Left lung (tissue), 10 donors: ENCODE results near the gene RSBN1L. TPM values are rescaled to one million over a fixed set of nuclear protein-coding genes. Genes with fewer than 3 reads are reported as not detected.

Source experiments
- ATAC-seq: fragments of 200-7000 bp; cut with Tn5 transposase; one replicate; pipeline ENCODE4 v1.9.1; 2020; ENCODE audit warnings: moderate library complexity
- DNase-seq, 4 donors: peaks; one replicate each; pipeline ENCODE4 v3.0.0-alpha.2; 2013 to 2020
- H3K27ac ChIP-seq, 2 donors: fragments of 200-600 bp; sonication (generic) in 1 of 2; one replicate each; pipeline versions ENCODE4 v1.5.0 to v1.8.0; 2020 to 2021
- H3K27me3 ChIP-seq, 2 donors: fragments of 200-600 bp; sonication (generic) in 1 of 2; one replicate each; pipeline versions ENCODE4 v1.5.0 to v1.8.0; 2020 to 2021
- H3K36me3 ChIP-seq, 2 donors: fragments of 200-600 bp; sonication (generic) in 1 of 2; one replicate each; pipeline versions ENCODE4 v1.5.0 to v1.8.0; 2020 to 2021
- H3K4me1 ChIP-seq, 2 donors: fragments of 200-600 bp; one replicate each; pipeline ENCODE4 v1.8.0; 2021
- H3K4me3 ChIP-seq, 2 donors: fragments of 200-600 bp; sonication (generic) in 1 of 2; one replicate each; pipeline versions ENCODE4 v1.5.0 to v1.8.0; 2020 to 2021; ENCODE audit warnings: mild to moderate bottlenecking in 1 of 2
- H3K9me3 ChIP-seq, 2 donors: fragments of 200-600 bp; sonication (generic) in 1 of 2; one replicate each; pipeline versions ENCODE4 v1.5.0 to v1.8.0; 2020 to 2021
- intact Hi-C, 2 donors: fragments of 100-400 bp; cut with DNase I; formaldehyde crosslinking; loops; one replicate each; pipeline versions ENCODE4 v1.11.2 to v1.14.2; 2022
- polyA plus RNA-seq, 6 donors: library from polyadenylated mRNA; unstranded; fragments of 120-200 nt; gene quantifications; one replicate each; pipeline ENCODE4 v1.2.1, GENCODE V29; 2013; ENCODE audit not compliant: insufficient read length in 6 of 6
- total RNA-seq, 2 donors: library from RNA; stranded (reverse); fragmentation: NEBNext Ultra II Directional; extraction: Animal tissue kit (Norgen Biotek cat#: 25700); gene quantifications; one replicate each; pipeline ENCODE4 v1.2.1, GENCODE V29; 2021
- TF ChIP-seq, protein P1 (sequence below), 2 donors: fragments of 200-600 bp; sonication (generic) in 1 of 2; IDR thresholded peaks; one replicate each; pipeline versions ENCODE4 v1.5.0 to v1.8.0; 2021; ENCODE audit warnings: antibody characterized with exemption in 2 of 2
- donor health status: DM: no; HTN: yes; CAD: no.
- donor health status: DM: no; HTN: no; CAD: no.

Gene RSBN1L
- total and polyA plus RNA-seq, 8 donors: 16.7 to 47.2 (median 37.6) TPM

GRCh38 chr7:77811516-77812289 lies 115.4 kb downstream of the RSBN1L start:
- Histone ChIP-seq H3K9me3 (peaks cover 0 to 18% of the 10 kb centered on the region in 2 donors), H3K4me3 (no peak overlapping the region), H3K27ac (no peak overlapping the region), H3K36me3 (no peaks in the 10 kb centered on the region), H3K4me1 (peaks cover 0 to 8% of the 10 kb centered on the region in 2 donors), H3K27me3 (no peaks in the 10 kb centered on the region)
- TF ChIP-seq, protein P1, sequence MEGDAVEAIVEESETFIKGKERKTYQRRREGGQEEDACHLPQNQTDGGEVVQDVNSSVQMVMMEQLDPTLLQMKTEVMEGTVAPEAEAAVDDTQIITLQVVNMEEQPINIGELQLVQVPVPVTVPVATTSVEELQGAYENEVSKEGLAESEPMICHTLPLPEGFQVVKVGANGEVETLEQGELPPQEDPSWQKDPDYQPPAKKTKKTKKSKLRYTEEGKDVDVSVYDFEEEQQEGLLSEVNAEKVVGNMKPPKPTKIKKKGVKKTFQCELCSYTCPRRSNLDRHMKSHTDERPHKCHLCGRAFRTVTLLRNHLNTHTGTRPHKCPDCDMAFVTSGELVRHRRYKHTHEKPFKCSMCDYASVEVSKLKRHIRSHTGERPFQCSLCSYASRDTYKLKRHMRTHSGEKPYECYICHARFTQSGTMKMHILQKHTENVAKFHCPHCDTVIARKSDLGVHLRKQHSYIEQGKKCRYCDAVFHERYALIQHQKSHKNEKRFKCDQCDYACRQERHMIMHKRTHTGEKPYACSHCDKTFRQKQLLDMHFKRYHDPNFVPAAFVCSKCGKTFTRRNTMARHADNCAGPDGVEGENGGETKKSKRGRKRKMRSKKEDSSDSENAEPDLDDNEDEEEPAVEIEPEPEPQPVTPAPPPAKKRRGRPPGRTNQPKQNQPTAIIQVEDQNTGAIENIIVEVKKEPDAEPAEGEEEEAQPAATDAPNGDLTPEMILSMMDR (IDR thresholded peaks at IDR 0.05): no peak
- ATAC-seq: peak; percentile 29
- DNase-seq: no peak
- intact Hi-C loops: no loop called here

GRCh38 chr7:77812290-77812685 lies 116.0 kb downstream of the RSBN1L start:
- TF ChIP-seq, protein P1 (IDR thresholded peaks at IDR 0.05): no peak
- H3K27ac ChIP-seq: no peak overlapping the region
- H3K36me3 ChIP-seq: no peaks in the 10 kb centered on the region
- H3K9me3 ChIP-seq: peaks cover 0 to 18% of the 10 kb centered on the region in 2 donors
- peak; percentile 81 for ATAC-seq
- no peak for DNase-seq
- no peaks in the 10 kb centered on the region for H3K27me3 ChIP-seq
- H3K4me3 ChIP-seq: no peak overlapping the region
- peaks cover 0 to 8% of the 10 kb centered on the region in 2 donors for H3K4me1 ChIP-seq
- intact Hi-C loops: no loop called here

- no peaks in the 10 kb centered on the region for H3K27me3 ChIP-seq
- ATAC-seq (no peak), DNase-seq (no peak)
- peaks cover 0 to 14% of the 10 kb centered on the region in 2 donors for H3K9me3 ChIP-seq
- intact Hi-C loops: no loop called here
- peaks cover 0 to 8% of the 10 kb centered on the region in 2 donors for H3K4me1 ChIP-seq
- no peak overlapping the region for H3K27ac ChIP-seq
- H3K36me3 ChIP-seq: no peaks in the 10 kb centered on the region
- TF ChIP-seq, protein P1 (IDR thresholded peaks at IDR 0.05): no peak
- H3K4me3 ChIP-seq: no peak overlapping the region
Observed at GRCh38 chr7:77813180-77813579, 116.9 kb downstream of the RSBN1L start.

GRCh38 chr7:77819021-77819420 lies 122.8 kb downstream of the RSBN1L start:
- Histone ChIP-seq H3K9me3 (peaks cover 5 to 56% of the 10 kb centered on the region in 2 donors), H3K27me3 (no peaks in the 10 kb centered on the region), H3K4me3 (no peak overlapping the region), H3K4me1 (peaks cover 0 to 3% of the 10 kb centered on the region in 2 donors), H3K36me3 (no peaks in the 10 kb centered on the region), H3K27ac (no peak overlapping the region)
- TF ChIP-seq, protein P1 (IDR thresholded peaks at IDR 0.05): no peak
- DNase-seq (no peak), ATAC-seq (no peak)
- intact Hi-C loops: no loop called here

- intact Hi-C loops: no loop called here
- TF ChIP-seq, protein P1 (IDR thresholded peaks at IDR 0.05): no peak
- ATAC-seq (no peak), DNase-seq (no peak)
- Histone ChIP-seq H3K27me3 (no peaks in the 10 kb centered on the region), H3K27ac (no peak overlapping the region), H3K4me3 (no peak overlapping the region), H3K36me3 (no peaks in the 10 kb centered on the region), H3K4me1 (peaks cover 0 to 14% of the 10 kb centered on the region in 2 donors), H3K9me3 (peaks cover 5 to 64% of the 10 kb centered on the region in 2 donors)
Observed at GRCh38 chr7:77820967-77821366, 124.7 kb downstream of the RSBN1L start.
